ENCODE measurements around the gene DEFB124. TPM values are rescaled to one million over a fixed set of nuclear protein-coding genes. Genes with fewer than 3 reads are reported as not detected.
"Not testable (repeated sequence)": the region's sequence is repeated elsewhere in the genome, so short reads cannot be mapped to it uniquely, and the experiment has no call there.

The DEFB124 gene
- total RNA-seq, 4 donors from 2014 or later: not detected

- no peak for TF ChIP-seq CTCF (IDR thresholded peaks at IDR 0.05)
- no peak for TF ChIP-seq POLR2A (IDR thresholded peaks at IDR 0.05)
Measured at GRCh38 chr20:31508517-31509244, 33.8 kb upstream of the DEFB124 start.

GRCh38 chr20:31505903-31506302 lies 31.0 kb upstream of the DEFB124 start:
- H3K4me1 ChIP-seq: no peaks in the 10 kb centered on the region
- TF ChIP-seq CTCF (IDR thresholded peaks at IDR 0.05) (no peak), POLR2A (IDR thresholded peaks at IDR 0.05) (no peak)
- H3K36me3 ChIP-seq: no peaks in the 10 kb centered on the region
- DNase-seq: no peak
- no peaks in the 10 kb centered on the region for H3K27me3 ChIP-seq
- H3K4me3 ChIP-seq: no peak overlapping the region
- H3K9me3 ChIP-seq: no peaks in the 10 kb centered on the region
- no peak overlapping the region for H3K27ac ChIP-seq

More at GRCh38 chr20:31508517-31509244, 33.8 kb upstream of the DEFB124 start:
- Histone ChIP-seq H3K9me3 (no peaks in the 10 kb centered on the region), H3K36me3 (no peaks in the 10 kb centered on the region), H3K4me3 (no peak overlapping the region), H3K4me1 (peaks cover 0 to 2% (median under 1%) of the 10 kb centered on the region in 4 donors), H3K27me3 (no peaks in the 10 kb centered on the region), H3K27ac (no peak overlapping the region)
- DNase-seq: no peak

GRCh38 chr20:31502884-31503673 lies 28.2 kb upstream of the DEFB124 start:
- peak; percentile 75 to 91 (median 80) for DNase-seq
- not testable (repeated sequence) for H3K9me3 ChIP-seq, H3K27me3 ChIP-seq, H3K27ac ChIP-seq, H3K4me1 ChIP-seq, H3K4me3 ChIP-seq, H3K36me3 ChIP-seq
- peak; percentile 60 to 93 (median 86) for TF ChIP-seq CTCF (IDR thresholded peaks at IDR 0.05)

GRCh38 chr20:31500527-31500926 lies 25.6 kb upstream of the DEFB124 start:
- Histone ChIP-seq H3K27me3 (no peaks in the 10 kb centered on the region), H3K36me3 (no peaks in the 10 kb centered on the region), H3K9me3 (no peaks in the 10 kb centered on the region), H3K27ac (no peak overlapping the region), H3K4me3 (no peak overlapping the region), H3K4me1 (peaks cover 0 to 5% (median 0%) of the 10 kb centered on the region in 4 donors)
- TF ChIP-seq POLR2A (IDR thresholded peaks at IDR 0.05): no peak
- TF ChIP-seq CTCF (IDR thresholded peaks at IDR 0.05): no peak
- DNase-seq: no peak

- Histone ChIP-seq H3K4me1 (peaks cover 0 to 5% (median 0%) of the 10 kb centered on the region in 4 donors), H3K27me3 (no peaks in the 10 kb centered on the region), H3K36me3 (no peaks in the 10 kb centered on the region), H3K27ac (peak overlapping the region in 1 of 4 donors; percentile 39), H3K4me3 (no peak overlapping the region), H3K9me3 (no peaks in the 10 kb centered on the region)
- no peak for DNase-seq
- TF ChIP-seq CTCF (IDR thresholded peaks at IDR 0.05) (no peak), POLR2A (IDR thresholded peaks at IDR 0.05) (no peak)
Measured at GRCh38 chr20:31497838-31498540, 23.1 kb upstream of the DEFB124 start.
